K562 (cell line): ENCODE results near the gene FNDC11. TPM values are rescaled to one million over a fixed set of nuclear protein-coding genes. Genes with fewer than 3 reads are reported as not detected.
A peak's percentile ranks its signal among the peaks of the same experiment; 100 is the strongest.

Experiments used
- ARID1B ChIP-seq: fragments of 450-650 bp; IDR thresholded peaks from 2 replicates; pipeline ENCODE4 v1.6.1; 2016; ENCODE audit warnings: antibody characterized with exemption, mild to moderate bottlenecking, inconsistent platforms
- CBFA2T2 ChIP-seq: fragments of 450-650 bp; conservative IDR thresholded peaks from 2 replicates; pipeline ENCODE4 v1.6.1; 2017; ENCODE audit warnings: mild to moderate bottlenecking
- CREB1 ChIP-seq, 2 experiments: sonication (generic) in 1 of 2; formaldehyde crosslinking in 1 of 2; IDR thresholded peaks; 2 replicates each; pipeline versions ENCODE4 v1.6.1 to v1.8.0; 2012 to 2022; ENCODE audit warnings: inconsistent platforms in 1 of 2, mild to moderate bottlenecking in 1 of 2, missing genetic modification reagents in 1 of 2, moderate library complexity in 1 of 2
- ETV6 ChIP-seq, 3 experiments: fragments of 150-350 bp in 1 of 3; sonication (generic) in 1 of 3; formaldehyde crosslinking in 1 of 3; IDR thresholded peaks; 2 replicates each; pipeline versions ENCODE4 v1.6.1 to v1.8.0; 2014 to 2022; ENCODE audit warnings: borderline replicate concordance in 2 of 3, low read depth in 2 of 3, antibody characterized with exemption in 1 of 3, low read length in 1 of 3, mild to moderate bottlenecking in 1 of 3, missing genetic modification reagents in 1 of 3
- GATAD2B ChIP-seq: fragments of 450-650 bp; IDR thresholded peaks from 2 replicates; pipeline ENCODE4 v1.6.1; 2017; ENCODE audit warnings: mild to moderate bottlenecking, borderline replicate concordance
- HNRNPUL1 ChIP-seq: fragments of 200-400 bp; formaldehyde crosslinking; IDR thresholded peaks from 2 replicates; pipeline ENCODE4 v1.6.1; 2017; ENCODE audit warnings: low read length
- KDM2B ChIP-seq: fragments of 250-450 bp; sonication (Bioruptor Pico); IDR thresholded peaks from 2 replicates; pipeline ENCODE4 v1.8.0; 2021; ENCODE audit warnings: mild to moderate bottlenecking, moderate library complexity
- MED1 ChIP-seq: sonication (generic); formaldehyde crosslinking; IDR thresholded peaks from 2 replicates; pipeline ENCODE4 v1.8.1; 2023; ENCODE audit warnings: missing genetic modification reagents, borderline replicate concordance
- MEIS2 ChIP-seq: fragments of 450-650 bp; IDR thresholded peaks from 2 replicates; pipeline ENCODE4 v1.6.1; 2014; ENCODE audit warnings: mild to moderate bottlenecking; ENCODE audit not compliant: partially characterized antibody
- NR1H2 ChIP-seq: sonication (generic); formaldehyde crosslinking; IDR thresholded peaks from 2 replicates; pipeline ENCODE4 v1.4.0; 2020; ENCODE audit warnings: mild to moderate bottlenecking, missing genetic modification reagents
- POLR2H ChIP-seq: IDR thresholded peaks from 2 replicates; pipeline ENCODE4 v1.6.1; 2016; ENCODE audit warnings: missing genetic modification characterization, low read depth, mild to moderate bottlenecking, control low read depth, missing compliant biosample characterization, moderate library complexity
- RB1 ChIP-seq: fragments of 450-650 bp; IDR thresholded peaks from 2 replicates; pipeline ENCODE4 v1.6.1; 2017; ENCODE audit warnings: low read depth, mild to moderate bottlenecking
- RBM22 ChIP-seq: fragments of 200-400 bp; formaldehyde crosslinking; IDR thresholded peaks from 2 replicates; pipeline ENCODE4 v1.6.1; 2018; ENCODE audit warnings: low read length, low read depth; ENCODE audit not compliant: poor library complexity, severe bottlenecking
- RREB1 ChIP-seq: fragments of 250-450 bp; sonication (Bioruptor Pico); IDR thresholded peaks from 2 replicates; pipeline ENCODE4 v1.4.0; 2020
- SIN3A ChIP-seq, 2 experiments: fragments of 150-350 bp in 1 of 2; IDR thresholded peaks; 2 replicates each; pipeline ENCODE4 v1.6.1; 2011 to 2016; ENCODE audit warnings: borderline replicate concordance in 2 of 2, low read depth in 2 of 2, low read length in 2 of 2, mild to moderate bottlenecking in 2 of 2, moderate library complexity in 2 of 2; ENCODE audit not compliant: control insufficient read depth in 1 of 2
- SIX5 ChIP-seq, 2 experiments: IDR thresholded peaks; 2 replicates each; pipeline ENCODE4 v1.6.1; 2011; ENCODE audit warnings: low read length in 2 of 2, borderline replicate concordance in 1 of 2, low read depth in 1 of 2, mild to moderate bottlenecking in 1 of 2, moderate library complexity in 1 of 2; ENCODE audit not compliant: insufficient read depth in 1 of 2
- ZBTB1 ChIP-seq: sonication (generic); formaldehyde crosslinking; IDR thresholded peaks from 2 replicates; pipeline ENCODE4 v1.8.1; 2023; ENCODE audit warnings: missing genetic modification reagents, low read depth, mild to moderate bottlenecking, borderline replicate concordance
- ZNF431 ChIP-seq: sonication (generic); formaldehyde crosslinking; IDR thresholded peaks from 2 replicates; pipeline ENCODE4 v1.8.0; 2022; ENCODE audit warnings: mild to moderate bottlenecking, missing genetic modification reagents
- polyA plus RNA-seq, 8 experiments: library from polyadenylated mRNA; depleted of rRNA in 4 of 8; stranded (reverse) in 5 of 8; unstranded in 3 of 8; fragments of >200 nt; fragmentation: Nextera tagmentation in 2 of 8; fragmentation: Illumina TruSeq in 1 of 8; extraction: Ambion mirVana in 2 of 8; extraction: Trizol in 1 of 8; gene quantifications; 2 replicates each; pipeline versions ENCODE4 v1.2.1 to v1.2.3, GENCODE V29; 2011 to 2014; ENCODE audit warnings: inconsistent platforms in 1 of 8, missing spikeins in 1 of 8
- total RNA-seq, 7 experiments: library from RNA; depleted of rRNA in 6 of 7; stranded (reverse); fragments of >200 nt in 6 of 7; fragmentation: Illumina TruSeq in 2 of 7; extraction: Trizol in 2 of 7; gene quantifications; 2 replicates each; pipeline versions ENCODE4 v1.2.1 to v1.2.3, GENCODE V29; 2011 to 2021; ENCODE audit warnings: low replicate concordance in 1 of 7
- TF ChIP-seq, protein P1 (sequence below): fragments of 250-450 bp; sonication (Bioruptor Pico); IDR thresholded peaks from 2 replicates; pipeline ENCODE4 v1.8.0; 2021; ENCODE audit warnings: mild to moderate bottlenecking, moderate library complexity
- TF ChIP-seq, protein P2 (sequence below): sonication (generic); formaldehyde crosslinking; IDR thresholded peaks from 2 replicates; pipeline ENCODE4 v1.9.0; 2022; ENCODE audit warnings: mild to moderate bottlenecking, missing genetic modification reagents

Gene FNDC11
- total and polyA plus RNA-seq, 9 of the 15 experiments (the other 6 are each of a cell fraction or from before 2014, with no cell fraction given): 0.08 to 2.3 (median 0.64) TPM; not detected in 2

- peak; percentile 72 for TF ChIP-seq POLR2H (tag)
- TF ChIP-seq RB1: peak; percentile 78
- peak in 1 of 2 experiments; percentile 82; a peak in 1 of 4 replicates for TF ChIP-seq SIN3A (IDR thresholded peaks at IDR 0.05; ENCODE audit: borderline replicate concordance in 2 of 2, control insufficient read depth in 1 of 2, low read depth in 2 of 2, low read length in 2 of 2)
- no peak for TF ChIP-seq ARID1B
- no peak for TF ChIP-seq MED1 (CRISPR knock-in tag)
- no peak for TF ChIP-seq ZBTB1 (CRISPR knock-in tag)
- no peak for TF ChIP-seq MEIS2
- TF ChIP-seq NR1H2 (CRISPR knock-in tag): no peak
- peak; percentile 44 for TF ChIP-seq RBM22
- no peak for TF ChIP-seq KDM2B
- TF ChIP-seq CREB1 (IDR thresholded peaks at IDR 0.05): no peak
- TF ChIP-seq CREB1 (CRISPR knock-in tag; IDR thresholded peaks at IDR 0.05): no peak
- TF ChIP-seq, protein P1, sequence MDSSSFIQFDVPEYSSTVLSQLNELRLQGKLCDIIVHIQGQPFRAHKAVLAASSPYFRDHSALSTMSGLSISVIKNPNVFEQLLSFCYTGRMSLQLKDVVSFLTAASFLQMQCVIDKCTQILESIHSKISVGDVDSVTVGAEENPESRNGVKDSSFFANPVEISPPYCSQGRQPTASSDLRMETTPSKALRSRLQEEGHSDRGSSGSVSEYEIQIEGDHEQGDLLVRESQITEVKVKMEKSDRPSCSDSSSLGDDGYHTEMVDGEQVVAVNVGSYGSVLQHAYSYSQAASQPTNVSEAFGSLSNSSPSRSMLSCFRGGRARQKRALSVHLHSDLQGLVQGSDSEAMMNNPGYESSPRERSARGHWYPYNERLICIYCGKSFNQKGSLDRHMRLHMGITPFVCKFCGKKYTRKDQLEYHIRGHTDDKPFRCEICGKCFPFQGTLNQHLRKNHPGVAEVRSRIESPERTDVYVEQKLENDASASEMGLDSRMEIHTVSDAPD (CRISPR knock-in tag): no peak
- no peak for TF ChIP-seq ZNF431
- TF ChIP-seq RREB1 (CRISPR knock-in tag): no peak
- TF ChIP-seq SIX5 (IDR thresholded peaks at IDR 0.05; ENCODE audit: borderline replicate concordance in 1 of 2, insufficient read depth in 1 of 2, low read depth in 1 of 2, low read length in 2 of 2): no peak
- TF ChIP-seq GATAD2B: no peak
- no peak for TF ChIP-seq HNRNPUL1
- TF ChIP-seq, protein P2, sequence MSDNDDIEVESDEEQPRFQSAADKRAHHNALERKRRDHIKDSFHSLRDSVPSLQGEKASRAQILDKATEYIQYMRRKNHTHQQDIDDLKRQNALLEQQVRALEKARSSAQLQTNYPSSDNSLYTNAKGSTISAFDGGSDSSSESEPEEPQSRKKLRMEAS: peak; percentile 74
- TF ChIP-seq ETV6 (IDR thresholded peaks at IDR 0.05; ENCODE audit: borderline replicate concordance in 1 of 2, low read depth in 2 of 2, low read length in 1 of 2): no peak
- no peak for TF ChIP-seq ETV6 (CRISPR knock-in tag; IDR thresholded peaks at IDR 0.05; ENCODE audit: borderline replicate concordance)
- no peak for TF ChIP-seq CBFA2T2
Measured at GRCh38 chr20:63520934-63521601, 32.9 kb upstream of the FNDC11 start (continued).
